Neural cell (in vitro differentiated cells): ENCODE data around the gene RNF144B. TPM values are rescaled to one million over a fixed set of nuclear protein-coding genes. Genes with fewer than 3 reads are reported as not detected.

ENCODE experiments used
- H2AFZ ChIP-seq: fragments of 200-600, 300-800 bp; sonication (generic), shearing (Covaris generic); 2 replicates; pipeline ENCODE4 v1.6.0; 2014; ENCODE audit warnings: low read depth, mild to moderate bottlenecking, antibody characterized with exemption, low read length, moderate library complexity
- H3F3A ChIP-seq: fragments of 200-600 bp; shearing (Covaris generic); 2 replicates; pipeline ENCODE4 v1.6.1; 2016; ENCODE audit warnings: mild to moderate bottlenecking, moderate library complexity, mixed read lengths, antibody characterized with exemption, low read length; ENCODE audit not compliant: insufficient read depth, poor library complexity, severe bottlenecking
- H3K27ac ChIP-seq: fragments of 200-600, 300-800 bp; sonication (generic), shearing (Covaris generic); 2 replicates; pipeline ENCODE4 v1.5.1; 2014; ENCODE audit warnings: mild to moderate bottlenecking, low read length, moderate library complexity
- H3K27me3 ChIP-seq: fragments of 300-800, 200-600 bp; sonication (generic), shearing (Covaris generic); 2 replicates; pipeline ENCODE4 v1.6.0; 2014; ENCODE audit warnings: mild to moderate bottlenecking, low read depth, low read length, moderate library complexity; ENCODE audit not compliant: insufficient read depth
- H3K36me3 ChIP-seq: fragments of 300-800, 200-600 bp; sonication (generic), shearing (Covaris generic); 2 replicates; pipeline ENCODE4 v1.5.1; 2014; ENCODE audit warnings: mild to moderate bottlenecking, antibody characterized with exemption, low read length, moderate library complexity; ENCODE audit not compliant: insufficient read depth
- H3K4me2 ChIP-seq: fragments of 300-800, 200-600 bp; sonication (generic), shearing (Covaris generic); 2 replicates; pipeline ENCODE4 v1.6.0; 2014; ENCODE audit warnings: mild to moderate bottlenecking, low read length
- H3K4me3 ChIP-seq: fragments of 300-800, 200-600 bp; sonication (generic), shearing (Covaris generic); 2 replicates; pipeline ENCODE4 v1.5.1; 2014; ENCODE audit warnings: mild to moderate bottlenecking, low read length, moderate library complexity
- H3K79me2 ChIP-seq: fragments of 200-600 bp; shearing (Covaris generic); replicated peaks from 2 replicates; pipeline ENCODE4 v1.6.0; 2014; ENCODE audit warnings: mild to moderate bottlenecking, low read length, moderate library complexity; ENCODE audit not compliant: insufficient read depth
- H3K9ac ChIP-seq: fragments of 300-800, 200-600 bp; sonication (generic), shearing (Covaris generic); 2 replicates; pipeline ENCODE4 v1.6.1; 2016; ENCODE audit warnings: mild to moderate bottlenecking, low read length, mixed read lengths
- H3K9me2 ChIP-seq: fragments of 200-600 bp; shearing (Covaris generic); 2 replicates; pipeline ENCODE4 v1.6.1; 2016; ENCODE audit warnings: mild to moderate bottlenecking, low read length, mixed read lengths; ENCODE audit not compliant: insufficient read depth
- H3K9me3 ChIP-seq: fragments of 200-600, 300-800 bp; sonication (generic), shearing (Covaris generic); 2 replicates; pipeline ENCODE4 v1.6.1; 2016; ENCODE audit warnings: mild to moderate bottlenecking, mixed run types, low read length, moderate library complexity, mixed read lengths
- H4K20me1 ChIP-seq: fragments of 200-600 bp; shearing (Covaris generic); 2 replicates; pipeline ENCODE4 v1.6.1; 2016; ENCODE audit warnings: mild to moderate bottlenecking, mixed run types; ENCODE audit not compliant: insufficient read depth
- EP300 ChIP-seq: fragments of 450-650 bp; conservative IDR thresholded peaks from 2 replicates; pipeline ENCODE4 v1.6.1; 2014; ENCODE audit warnings: antibody characterized with exemption, mild to moderate bottlenecking, moderate library complexity; ENCODE audit not compliant: poor library complexity, severe bottlenecking
- EZH2 ChIP-seq: fragments of 200-600, 300-800 bp; shearing (Covaris generic), sonication (generic); IDR thresholded peaks from 2 replicates; pipeline ENCODE4 v1.6.1; 2014; ENCODE audit warnings: antibody characterized with exemption, low read length, borderline replicate concordance, mild to moderate bottlenecking; ENCODE audit not compliant: insufficient read depth, poor library complexity, severe bottlenecking
- MXI1 ChIP-seq: fragments of 450-650 bp; conservative IDR thresholded peaks from 2 replicates; pipeline ENCODE4 v1.6.1; 2014; ENCODE audit warnings: antibody characterized with exemption, mild to moderate bottlenecking; ENCODE audit not compliant: poor library complexity, severe bottlenecking
- POLR2AphosphoS5 ChIP-seq: IDR thresholded peaks from 2 replicates; pipeline ENCODE4 v1.6.1; 2012
- RAD21 ChIP-seq: fragments of 450-650 bp; conservative IDR thresholded peaks from 2 replicates; pipeline ENCODE4 v1.6.1; 2014; ENCODE audit warnings: antibody characterized with exemption, mild to moderate bottlenecking, moderate library complexity
- SMC3 ChIP-seq: fragments of 450-650 bp; conservative IDR thresholded peaks from 2 replicates; pipeline ENCODE4 v1.6.1; 2014; ENCODE audit warnings: antibody characterized with exemption, mild to moderate bottlenecking, moderate library complexity; ENCODE audit not compliant: poor library complexity
- TAF1 ChIP-seq: IDR thresholded peaks from 2 replicates; pipeline ENCODE4 v1.6.1; 2012; ENCODE audit warnings: low read depth
- polyA plus RNA-seq: library from polyadenylated mRNA; depleted of rRNA; stranded (reverse); fragments of >200 nt; gene quantifications from 2 replicates; pipeline ENCODE4 v1.2.3, GENCODE V29; 2014
- TF ChIP-seq, protein P1 (sequence below): fragments of 450-650 bp; IDR thresholded peaks from 2 replicates; pipeline ENCODE4 v1.5.1; 2014; ENCODE audit warnings: antibody characterized with exemption, mild to moderate bottlenecking, moderate library complexity; ENCODE audit not compliant: poor library complexity, severe bottlenecking
- TF ChIP-seq, protein P2 (sequence below): IDR thresholded peaks from 2 replicates; pipeline ENCODE4 v1.6.1; 2012; ENCODE audit warnings: borderline replicate concordance

RNF144B gene
- polyA plus RNA-seq, 1 donor from 2014 or later = 0.15 TPM

DNA sequence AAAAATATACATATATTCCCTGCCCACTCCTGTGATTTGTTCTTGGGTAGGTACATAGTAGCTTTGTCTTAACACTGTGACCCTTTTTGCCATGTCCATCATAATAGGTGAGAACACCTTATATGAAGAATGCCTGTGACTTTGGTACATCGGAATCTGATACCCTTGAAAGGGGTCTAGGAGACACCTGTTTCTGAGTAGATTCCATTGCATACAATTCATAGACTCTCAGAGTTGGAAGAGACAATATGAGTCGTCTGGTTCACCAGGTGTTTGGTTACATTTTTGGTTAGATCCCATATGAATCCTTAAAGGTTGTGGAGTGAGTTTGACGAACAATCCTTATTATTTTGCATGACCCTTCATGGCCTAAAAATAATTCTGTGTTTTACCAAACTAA lies 36.3 kb downstream of the RNF144B start:
- Histone ChIP-seq H3K4me3 (no peak overlapping the region), H4K20me1 (no peaks in the 10 kb centered on the region), H2AFZ (no peak overlapping the region), H3K27me3 (no peaks in the 10 kb centered on the region), H3K27ac (no peak overlapping the region), H3K79me2 (no peaks in the 10 kb centered on the region), H3K36me3 (no peaks in the 10 kb centered on the region), H3K4me2 (no peak overlapping the region), H3K9me3 (no peaks in the 10 kb centered on the region), H3K9me2 (no peaks in the 10 kb centered on the region), H3F3A (no peaks in the 10 kb centered on the region), H3K9ac (no peak overlapping the region)
- TF ChIP-seq, protein P1, sequence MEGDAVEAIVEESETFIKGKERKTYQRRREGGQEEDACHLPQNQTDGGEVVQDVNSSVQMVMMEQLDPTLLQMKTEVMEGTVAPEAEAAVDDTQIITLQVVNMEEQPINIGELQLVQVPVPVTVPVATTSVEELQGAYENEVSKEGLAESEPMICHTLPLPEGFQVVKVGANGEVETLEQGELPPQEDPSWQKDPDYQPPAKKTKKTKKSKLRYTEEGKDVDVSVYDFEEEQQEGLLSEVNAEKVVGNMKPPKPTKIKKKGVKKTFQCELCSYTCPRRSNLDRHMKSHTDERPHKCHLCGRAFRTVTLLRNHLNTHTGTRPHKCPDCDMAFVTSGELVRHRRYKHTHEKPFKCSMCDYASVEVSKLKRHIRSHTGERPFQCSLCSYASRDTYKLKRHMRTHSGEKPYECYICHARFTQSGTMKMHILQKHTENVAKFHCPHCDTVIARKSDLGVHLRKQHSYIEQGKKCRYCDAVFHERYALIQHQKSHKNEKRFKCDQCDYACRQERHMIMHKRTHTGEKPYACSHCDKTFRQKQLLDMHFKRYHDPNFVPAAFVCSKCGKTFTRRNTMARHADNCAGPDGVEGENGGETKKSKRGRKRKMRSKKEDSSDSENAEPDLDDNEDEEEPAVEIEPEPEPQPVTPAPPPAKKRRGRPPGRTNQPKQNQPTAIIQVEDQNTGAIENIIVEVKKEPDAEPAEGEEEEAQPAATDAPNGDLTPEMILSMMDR = no peak
- TF ChIP-seq, protein P2, sequence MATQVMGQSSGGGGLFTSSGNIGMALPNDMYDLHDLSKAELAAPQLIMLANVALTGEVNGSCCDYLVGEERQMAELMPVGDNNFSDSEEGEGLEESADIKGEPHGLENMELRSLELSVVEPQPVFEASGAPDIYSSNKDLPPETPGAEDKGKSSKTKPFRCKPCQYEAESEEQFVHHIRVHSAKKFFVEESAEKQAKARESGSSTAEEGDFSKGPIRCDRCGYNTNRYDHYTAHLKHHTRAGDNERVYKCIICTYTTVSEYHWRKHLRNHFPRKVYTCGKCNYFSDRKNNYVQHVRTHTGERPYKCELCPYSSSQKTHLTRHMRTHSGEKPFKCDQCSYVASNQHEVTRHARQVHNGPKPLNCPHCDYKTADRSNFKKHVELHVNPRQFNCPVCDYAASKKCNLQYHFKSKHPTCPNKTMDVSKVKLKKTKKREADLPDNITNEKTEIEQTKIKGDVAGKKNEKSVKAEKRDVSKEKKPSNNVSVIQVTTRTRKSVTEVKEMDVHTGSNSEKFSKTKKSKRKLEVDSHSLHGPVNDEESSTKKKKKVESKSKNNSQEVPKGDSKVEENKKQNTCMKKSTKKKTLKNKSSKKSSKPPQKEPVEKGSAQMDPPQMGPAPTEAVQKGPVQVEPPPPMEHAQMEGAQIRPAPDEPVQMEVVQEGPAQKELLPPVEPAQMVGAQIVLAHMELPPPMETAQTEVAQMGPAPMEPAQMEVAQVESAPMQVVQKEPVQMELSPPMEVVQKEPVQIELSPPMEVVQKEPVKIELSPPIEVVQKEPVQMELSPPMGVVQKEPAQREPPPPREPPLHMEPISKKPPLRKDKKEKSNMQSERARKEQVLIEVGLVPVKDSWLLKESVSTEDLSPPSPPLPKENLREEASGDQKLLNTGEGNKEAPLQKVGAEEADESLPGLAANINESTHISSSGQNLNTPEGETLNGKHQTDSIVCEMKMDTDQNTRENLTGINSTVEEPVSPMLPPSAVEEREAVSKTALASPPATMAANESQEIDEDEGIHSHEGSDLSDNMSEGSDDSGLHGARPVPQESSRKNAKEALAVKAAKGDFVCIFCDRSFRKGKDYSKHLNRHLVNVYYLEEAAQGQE = no peak
- no peak for TF ChIP-seq SMC3
- TF ChIP-seq EZH2 = no peak
- no peak for TF ChIP-seq RAD21
- no peak for TF ChIP-seq POLR2AphosphoS5
- no peak for TF ChIP-seq TAF1
- TF ChIP-seq EP300 = no peak

DNA sequence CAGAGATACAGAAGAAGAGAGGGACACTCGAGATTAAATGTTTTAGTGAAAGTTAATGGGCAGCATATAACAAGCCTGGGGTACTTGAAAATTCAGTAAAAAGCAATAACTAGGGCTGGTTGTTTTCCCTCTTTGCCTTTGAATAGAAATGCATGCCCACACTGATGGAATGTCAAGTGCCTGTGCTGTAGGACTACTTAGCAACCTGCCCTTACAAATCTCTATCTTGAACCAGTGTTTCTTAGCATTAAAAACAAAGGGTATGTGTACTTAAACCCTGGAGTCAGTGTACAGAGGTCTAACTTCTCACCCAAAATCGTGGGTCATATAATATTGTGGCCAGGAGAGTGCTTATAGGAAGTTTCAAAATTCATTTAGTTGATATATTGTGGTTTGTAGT lies 37.1 kb downstream of the RNF144B start:
- Histone ChIP-seq H3K9me2 (no peaks in the 10 kb centered on the region), H3K4me3 (no peak overlapping the region), H4K20me1 (no peaks in the 10 kb centered on the region), H3K9me3 (no peaks in the 10 kb centered on the region), H3K36me3 (no peaks in the 10 kb centered on the region), H3K27ac (no peak overlapping the region), H3K27me3 (no peaks in the 10 kb centered on the region), H3K9ac (no peak overlapping the region), H3K79me2 (no peaks in the 10 kb centered on the region), H3F3A (no peaks in the 10 kb centered on the region), H2AFZ (no peak overlapping the region), H3K4me2 (no peak overlapping the region)
- no peak for TF ChIP-seq MXI1
- no peak for TF ChIP-seq EZH2
- no peak for TF ChIP-seq SMC3
- TF ChIP-seq EP300 = no peak
- TF ChIP-seq, protein P2 = no peak
- TF ChIP-seq, protein P1 = no peak
- TF ChIP-seq POLR2AphosphoS5 = no peak
- no peak for TF ChIP-seq TAF1
- TF ChIP-seq RAD21 = no peak
